ENCODE results near the gene RAB3B. TPM values are rescaled to one million over a fixed set of nuclear protein-coding genes. Genes with fewer than 3 reads are reported as not detected.

The RAB3B gene
- total and polyA plus RNA-seq, 9 of the 15 experiments (the other 6 are each of a cell fraction or from before 2014, with no cell fraction given), result 0.07 to 0.47 (median 0.27) TPM

- H3K36me3 ChIP-seq (ENCODE audit: control insufficient read depth, insufficient read depth, low read length), result no peaks in the 10 kb centered on the region
- peaks cover 4 to 21% of the 10 kb centered on the region in 2 experiments for H3K4me1 ChIP-seq (replicated peaks in 1 of 2; ENCODE audit: control insufficient read depth in 2 of 2, insufficient read depth in 2 of 2, low read length in 2 of 2)
- WGBS (ENCODE audit: insufficient coverage, low coverage, missing lambda C conversion rate), result 44% methylated on average over 8 of the region's 8 CpGs
- DNase-seq (ENCODE audit: extremely low read depth in 1 of 4, low spot score in 3 of 4) (no peak), ATAC-seq (no peak), FAIRE-seq (no peak)
- H3K79me2 ChIP-seq (ENCODE audit: control insufficient read depth, insufficient read depth, low read length), result no peaks in the 10 kb centered on the region
- no peak overlapping the region for H3K9ac ChIP-seq (ENCODE audit: insufficient read depth in 1 of 2, low read depth in 2 of 2, low read length in 2 of 2)
- no peak overlapping the region for H3K27ac ChIP-seq (ENCODE audit: extremely low read depth, low read depth, low read length)
- POLR2A ChIA-PET, result interaction anchor here (0.6 to 2.0 kb wide), 8 partner anchors 9 to 127 kb away, joined by 3 to 7 read pairs (median 3); no protein-coding TSS in a partner anchor
- no peaks in the 10 kb centered on the region for H3K9me3 ChIP-seq (replicated peaks; ENCODE audit: control insufficient read depth, insufficient read depth, low read depth, low read length)
- no peak overlapping the region for H2AFZ ChIP-seq (ENCODE audit: low read depth, low read length)
- no peaks in the 10 kb centered on the region for H3K27me3 ChIP-seq (ENCODE audit: control insufficient read depth in 2 of 2, insufficient read depth in 2 of 2, low read length in 2 of 2)
- TF ChIP-seq ESRRA (IDR thresholded peaks at IDR 0.05; ENCODE audit: borderline replicate concordance, low read depth) (no peak), TOE1 (IDR thresholded peaks at IDR 0.05; ENCODE audit: borderline replicate concordance) (no peak), TOE1 (CRISPR knock-in tag; IDR thresholded peaks at IDR 0.05; ENCODE audit: borderline replicate concordance, low read depth) (no peak), HDAC8 (tag; IDR thresholded peaks at IDR 0.05) (no peak), HMG20A (CRISPR knock-in tag; conservative IDR thresholded peaks at IDR 0.05) (no peak)
- CTCF ChIA-PET (ENCODE audit: low intra/inter-chr PET ratio), result no interaction called here
- no peak overlapping the region for H3K4me3 ChIP-seq
- intact Hi-C loops (cut with micrococcal nuclease) (no loop called here), in situ Hi-C loops (cut with MboI) (no loop called here)
- no peaks in the 10 kb centered on the region for H3K9me1 ChIP-seq (ENCODE audit: control insufficient read depth, insufficient read depth, low read length)
- H3K4me2 ChIP-seq (ENCODE audit: insufficient read depth, low read length), result no peak overlapping the region
- H4K20me1 ChIP-seq (replicated peaks; ENCODE audit: control insufficient read depth, insufficient read depth, low read length), result no peaks in the 10 kb centered on the region
- BruUV-seq (replicated peaks), result no TSS peak
Observed at GRCh38 chr1:51969038-51969705, 21.3 kb downstream of the RAB3B start.

- ATAC-seq (no peak), DNase-seq (ENCODE audit: extremely low read depth in 1 of 4, low spot score in 3 of 4) (no peak), FAIRE-seq (no peak)
- Histone ChIP-seq H3K4me2 (ENCODE audit: insufficient read depth, low read length) (no peak overlapping the region), H4K20me1 (replicated peaks; ENCODE audit: control insufficient read depth, insufficient read depth, low read length) (no peaks in the 10 kb centered on the region), H3K9me1 (ENCODE audit: control insufficient read depth, insufficient read depth, low read length) (no peaks in the 10 kb centered on the region), H3K9me3 (replicated peaks; ENCODE audit: control insufficient read depth, insufficient read depth, low read depth, low read length) (no peaks in the 10 kb centered on the region), H3K9ac (ENCODE audit: insufficient read depth in 1 of 2, low read depth in 2 of 2, low read length in 2 of 2) (no peak overlapping the region), H3K4me1 (replicated peaks in 1 of 2; ENCODE audit: control insufficient read depth in 2 of 2, insufficient read depth in 2 of 2, low read length in 2 of 2) (peaks cover 8 to 27% of the 10 kb centered on the region in 2 experiments), H3K79me2 (ENCODE audit: control insufficient read depth, insufficient read depth, low read length) (no peaks in the 10 kb centered on the region), H3K36me3 (ENCODE audit: control insufficient read depth, insufficient read depth, low read length) (no peaks in the 10 kb centered on the region), H3K27me3 (ENCODE audit: control insufficient read depth in 2 of 2, insufficient read depth in 2 of 2, low read length in 2 of 2) (no peaks in the 10 kb centered on the region), H3K4me3 (no peak overlapping the region), H2AFZ (ENCODE audit: low read depth, low read length) (no peak overlapping the region), H3K27ac (ENCODE audit: extremely low read depth, low read depth, low read length) (no peak overlapping the region)
- in situ Hi-C loops (cut with MboI), result no loop called here
- 21% methylated on average over 1 of the region's 1 CpG for whole genome bisulfite sequencing (ENCODE audit: insufficient coverage, low coverage, missing lambda C conversion rate)
- intact Hi-C loops (cut with micrococcal nuclease), result no loop called here
- ChIA-PET POLR2A (interaction anchor here (0.6 to 2.0 kb wide), 10 partner anchors 10 to 89 kb away, joined by 3 to 7 read pairs (median 3); no protein-coding TSS in a partner anchor), CTCF (ENCODE audit: low intra/inter-chr PET ratio) (no interaction called here)
- no TSS peak for BruUV-seq (replicated peaks)
- TF ChIP-seq ESRRA (IDR thresholded peaks at IDR 0.05; ENCODE audit: borderline replicate concordance, low read depth) (peak; percentile 89), HINFP (tag; conservative IDR thresholded peaks at IDR 0.05; ENCODE audit: low read depth) (no peak), SAP30 (IDR thresholded peaks at IDR 0.05; ENCODE audit: borderline replicate concordance, insufficient read depth, low read depth, low read length, poor library complexity, severe bottlenecking) (no peak), POLR3G (IDR thresholded peaks at IDR 0.05; ENCODE audit: extremely low read depth, insufficient read length, insufficient replicate concordance) (no peak), KLF16 (IDR thresholded peaks at IDR 0.05) (no peak), ZNF695 (CRISPR knock-in tag; IDR thresholded peaks at IDR 0.05) (no peak), CTCFL (IDR thresholded peaks at IDR 0.05; ENCODE audit: borderline replicate concordance, insufficient read depth, low read depth, low read length, poor library complexity, severe bottlenecking) (no peak)
Observed at GRCh38 chr1:51968632-51969031, 21.9 kb downstream of the RAB3B start.
